Mesenchymal stem cell (in vitro differentiated cells and primary cell): ENCODE measurements around the gene GABPB1.
"Not testable (repeated sequence)": the region's sequence is repeated elsewhere in the genome, so short reads cannot be mapped to it uniquely, and the experiment has no call there.

Experiments used
- DNase-seq: peaks from one replicate; pipeline ENCODE4 v3.0.0-alpha.2; 2013
- H2AFZ ChIP-seq: one replicate; pipeline ENCODE4 v1.6.1; 2013; ENCODE audit warnings: low read depth, mild to moderate bottlenecking, control low read depth, inconsistent platforms, low read length, moderate library complexity
- H2AK5ac ChIP-seq: 2 replicates; pipeline ENCODE4 v1.6.1; 2013; ENCODE audit warnings: low read length, moderate library complexity, mild to moderate bottlenecking, inconsistent platforms; ENCODE audit not compliant: severe bottlenecking
- H2BK120ac ChIP-seq: one replicate; pipeline ENCODE4 v1.6.1; 2013; ENCODE audit warnings: low read depth, mild to moderate bottlenecking, inconsistent platforms, low read length, moderate library complexity
- H2BK12ac ChIP-seq, 2 experiments: one replicate each; pipeline ENCODE4 v1.6.1; 2013; ENCODE audit warnings: inconsistent platforms in 2 of 2, low read length in 2 of 2, mild to moderate bottlenecking in 2 of 2, moderate library complexity in 2 of 2, control low read depth in 1 of 2
- H2BK15ac ChIP-seq: one replicate; pipeline ENCODE4 v1.6.1; 2013; ENCODE audit warnings: mild to moderate bottlenecking, low read depth, inconsistent platforms; ENCODE audit not compliant: poor library complexity, severe bottlenecking
- H2BK5ac ChIP-seq: 2 replicates; pipeline ENCODE4 v1.6.1; 2013; ENCODE audit warnings: low read depth, mild to moderate bottlenecking, low read length, control low read depth, inconsistent platforms; ENCODE audit not compliant: poor library complexity, severe bottlenecking
- H3K14ac ChIP-seq, 2 experiments: one replicate each; pipeline ENCODE4 v1.6.1; 2013; ENCODE audit warnings: inconsistent platforms in 2 of 2, low read length in 2 of 2, control low read depth in 1 of 2, mild to moderate bottlenecking in 1 of 2, moderate library complexity in 1 of 2
- H3K18ac ChIP-seq, 2 experiments: one replicate each; pipeline ENCODE4 v1.6.1; 2013; ENCODE audit warnings: inconsistent platforms in 2 of 2, low read length in 2 of 2, control low read depth in 1 of 2, low read depth in 1 of 2, mild to moderate bottlenecking in 1 of 2
- H3K23ac ChIP-seq, 2 experiments: one replicate each; pipeline ENCODE4 v1.6.1; 2013; ENCODE audit warnings: inconsistent platforms in 2 of 2, low read length in 2 of 2, mild to moderate bottlenecking in 2 of 2, moderate library complexity in 2 of 2, control low read depth in 1 of 2
- H3K27ac ChIP-seq: 2 replicates; pipeline ENCODE4 v1.5.1; 2013; ENCODE audit warnings: mild to moderate bottlenecking, moderate library complexity, low read length, control low read depth, inconsistent platforms; ENCODE audit not compliant: poor library complexity, severe bottlenecking
- H3K27me3 ChIP-seq, 2 experiments: 2 replicates each; pipeline versions ENCODE4 v1.6.1 to v1.7.0; 2013; ENCODE audit warnings: low read length in 2 of 2, mild to moderate bottlenecking in 2 of 2, moderate library complexity in 2 of 2, control low read depth in 1 of 2, inconsistent platforms in 1 of 2; ENCODE audit not compliant: control insufficient read depth in 1 of 2, insufficient read depth in 1 of 2
- H3K36me3 ChIP-seq, 2 experiments: 2 replicates each; pipeline versions ENCODE4 v1.6.1 to v1.7.0; 2013; ENCODE audit warnings: low read length in 2 of 2, control low read depth in 1 of 2, inconsistent platforms in 1 of 2, low read depth in 1 of 2, mild to moderate bottlenecking in 1 of 2; ENCODE audit not compliant: insufficient read depth in 2 of 2, control insufficient read depth in 1 of 2
- H3K4ac ChIP-seq, 2 experiments: one replicate each; pipeline ENCODE4 v1.6.1; 2013; ENCODE audit warnings: inconsistent platforms in 2 of 2, low read length in 2 of 2, mild to moderate bottlenecking in 2 of 2, moderate library complexity in 2 of 2, control low read depth in 1 of 2, low read depth in 1 of 2
- H3K4me1 ChIP-seq: 2 replicates; pipeline ENCODE4 v1.6.1; 2013; ENCODE audit warnings: low read depth, low read length, control low read depth; ENCODE audit not compliant: control insufficient read depth, insufficient read depth
- H3K4me2 ChIP-seq: 2 replicates; pipeline ENCODE4 v1.6.1; 2013; ENCODE audit warnings: low read length, mild to moderate bottlenecking, inconsistent platforms; ENCODE audit not compliant: poor library complexity, severe bottlenecking
- H3K4me3 ChIP-seq, 2 experiments: 2 replicates each; pipeline versions ENCODE4 v1.5.1 to v1.7.0; 2013; ENCODE audit warnings: low read length in 2 of 2, mild to moderate bottlenecking in 2 of 2, control low read depth in 1 of 2, low read depth in 1 of 2; ENCODE audit not compliant: insufficient read depth in 1 of 2
- H3K79me1 ChIP-seq: replicated peaks from 2 replicates; pipeline ENCODE4 v1.6.1; 2013; ENCODE audit warnings: mild to moderate bottlenecking, control low read depth, low read length, inconsistent platforms; ENCODE audit not compliant: poor library complexity, severe bottlenecking
- H3K9ac ChIP-seq: 2 replicates; pipeline ENCODE4 v1.7.0; 2013; ENCODE audit warnings: mild to moderate bottlenecking, low read length, moderate library complexity
- H3K9me3 ChIP-seq: 2 replicates; pipeline ENCODE4 v1.7.0; 2013; ENCODE audit warnings: mild to moderate bottlenecking, low read length; ENCODE audit not compliant: control insufficient read depth
- H4K8ac ChIP-seq: one replicate; pipeline ENCODE4 v1.6.1; 2013; ENCODE audit warnings: inconsistent platforms, mild to moderate bottlenecking, low read length, moderate library complexity
- H4K91ac ChIP-seq: one replicate; pipeline ENCODE4 v1.6.1; 2013; ENCODE audit warnings: mild to moderate bottlenecking, low read length, inconsistent platforms
- WGBS: methylation state at CpG from one replicate; pipeline ENCODE4 v1.1.7; 2013; ENCODE audit warnings: mixed read lengths; 5-methylcytosine and 5-hydroxymethylcytosine counted together

Gene GABPB1

GRCh38 chr15:50381438-50381837 is 26.4 kb upstream of the GABPB1 start:
- Histone ChIP-seq H3K9me3 (no peaks in the 10 kb centered on the region), H3K9ac (no peak overlapping the region), H3K14ac (no peak overlapping the region), H2AK5ac (no peak overlapping the region), H3K79me1 (no peaks in the 10 kb centered on the region), H4K8ac (no peak overlapping the region), H3K4me2 (no peak overlapping the region), H3K27ac (no peak overlapping the region), H3K36me3 (no peaks in the 10 kb centered on the region), H2BK120ac (no peak overlapping the region), H3K4me3 (no peak overlapping the region), H3K23ac (no peak overlapping the region), H3K4me1 (no peaks in the 10 kb centered on the region), H2AFZ (no peak overlapping the region), H3K27me3 (no peaks in the 10 kb centered on the region), H3K18ac (no peak overlapping the region), H2BK15ac (no peak overlapping the region), H4K91ac (no peak overlapping the region), H2BK12ac (no peak overlapping the region), H2BK5ac (no peak overlapping the region), H3K4ac (no peak overlapping the region)
- WGBS: no CpG with 5 or more reads among the region's 1 CpG
- DNase-seq: no peak

DNA sequence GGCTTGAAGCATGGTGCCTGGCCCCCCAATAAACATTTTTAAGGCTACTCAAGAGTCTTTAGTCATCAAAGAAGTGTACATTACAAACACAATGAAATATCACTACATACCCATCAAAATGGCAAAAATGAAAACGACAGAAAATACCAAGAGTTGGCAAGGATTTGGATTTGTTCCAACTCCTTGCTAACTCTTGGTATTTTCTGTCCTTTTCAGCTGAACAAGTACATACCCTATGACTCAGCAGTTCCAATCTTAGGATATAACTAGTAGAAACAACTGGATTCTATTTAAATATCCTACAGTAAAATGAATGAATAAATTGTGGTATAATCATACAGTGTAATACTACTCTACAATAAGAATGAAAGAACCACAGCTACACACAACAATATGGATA is 25.1 kb upstream of the GABPB1 start:
- no peak overlapping the region for H2AK5ac ChIP-seq
- H3K27ac ChIP-seq: no peak overlapping the region
- no peak overlapping the region for H2BK120ac ChIP-seq
- H3K36me3 ChIP-seq: no peaks in the 10 kb centered on the region
- H3K4ac ChIP-seq: no peak overlapping the region
- H3K23ac ChIP-seq: no peak overlapping the region
- no peaks in the 10 kb centered on the region for H3K9me3 ChIP-seq
- no peak overlapping the region for H3K9ac ChIP-seq
- H2BK12ac ChIP-seq: no peak overlapping the region
- no peak overlapping the region for H3K18ac ChIP-seq
- no peak overlapping the region for H4K91ac ChIP-seq
- H2AFZ ChIP-seq: no peak overlapping the region
- H2BK5ac ChIP-seq: no peak overlapping the region
- H3K4me2 ChIP-seq: no peak overlapping the region
- no peaks in the 10 kb centered on the region for H3K79me1 ChIP-seq
- no peak overlapping the region for H3K4me3 ChIP-seq
- H3K27me3 ChIP-seq: no peaks in the 10 kb centered on the region
- no peak overlapping the region for H4K8ac ChIP-seq
- DNase-seq: no peak
- no peaks in the 10 kb centered on the region for H3K4me1 ChIP-seq
- no peak overlapping the region for H2BK15ac ChIP-seq
- 92% methylated on average over 1 of the region's 1 CpG for WGBS
- H3K14ac ChIP-seq: no peak overlapping the region

DNA sequence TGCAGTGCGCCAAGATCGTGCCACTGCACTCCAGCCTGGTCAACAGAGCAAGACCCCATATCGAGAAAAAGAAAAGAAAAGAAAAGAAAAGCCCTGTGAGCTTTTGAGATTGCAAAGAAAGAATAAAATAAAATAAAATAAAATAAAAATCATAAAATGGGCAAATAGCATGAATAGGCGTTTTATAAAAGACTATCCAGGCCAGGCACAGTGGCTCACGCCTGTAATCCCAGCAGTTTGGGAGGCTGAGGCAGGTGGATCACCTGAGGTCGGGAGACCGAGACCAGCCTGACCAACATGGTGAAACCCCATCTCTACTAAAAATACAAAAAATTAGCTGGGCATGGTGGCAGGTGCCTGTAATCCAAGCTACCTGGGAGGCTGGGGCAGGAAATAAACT is 24.4 kb upstream of the GABPB1 start:
- not testable (repeated sequence) for H3K36me3 ChIP-seq, H3K23ac ChIP-seq, H2BK120ac ChIP-seq, H2BK15ac ChIP-seq, H3K79me1 ChIP-seq, H2AK5ac ChIP-seq, H3K4me1 ChIP-seq, H3K9ac ChIP-seq, H4K8ac ChIP-seq, H3K18ac ChIP-seq, H3K4me3 ChIP-seq, H3K27me3 ChIP-seq, H3K9me3 ChIP-seq, H4K91ac ChIP-seq, H2BK12ac ChIP-seq, H2AFZ ChIP-seq, H3K27ac ChIP-seq, H3K4ac ChIP-seq, H3K4me2 ChIP-seq, DNase-seq, H2BK5ac ChIP-seq, H3K14ac ChIP-seq
- WGBS: over 99% methylated on average over 6 of the region's 7 CpGs

- 100% methylated on average over 1 of the region's 1 CpG for WGBS
- H2BK12ac ChIP-seq: no peak overlapping the region
- no peak overlapping the region for H3K9ac ChIP-seq
- no peak overlapping the region for H3K23ac ChIP-seq
- no peak overlapping the region for H3K4ac ChIP-seq
- no peak overlapping the region for H2BK5ac ChIP-seq
- H3K27ac ChIP-seq: no peak overlapping the region
- no peak overlapping the region for H3K14ac ChIP-seq
- no peaks in the 10 kb centered on the region for H3K79me1 ChIP-seq
- no peaks in the 10 kb centered on the region for H3K4me1 ChIP-seq
- no peaks in the 10 kb centered on the region for H3K27me3 ChIP-seq
- H3K4me2 ChIP-seq: no peak overlapping the region
- no peak overlapping the region for H4K8ac ChIP-seq
- H2BK120ac ChIP-seq: no peak overlapping the region
- H3K36me3 ChIP-seq: no peaks in the 10 kb centered on the region
- no peak overlapping the region for H2AFZ ChIP-seq
- H2AK5ac ChIP-seq: no peak overlapping the region
- H3K9me3 ChIP-seq: no peaks in the 10 kb centered on the region
- DNase-seq: no peak
- H4K91ac ChIP-seq: no peak overlapping the region
- no peak overlapping the region for H3K4me3 ChIP-seq
- H3K18ac ChIP-seq: no peak overlapping the region
- no peak overlapping the region for H2BK15ac ChIP-seq
These were observed 23.8 kb upstream of the GABPB1 start for GRCh38 chr15:50378776-50379175.
